H1 (cell line): Measurements from ENCODE around the gene SLC25A20. TPM values are rescaled to one million over a fixed set of nuclear protein-coding genes. Genes with fewer than 3 reads are reported as not detected.

ENCODE experiments used
- CTCF ChIA-PET: fragments of 300-600 bp; sonication (Branson Sonifier 250); formaldehyde crosslinking; loops from one replicate; lab custom pipeline; 2021; ENCODE audit not compliant: partially characterized antibody; lab: Charles Lee
- POLR2A ChIA-PET: fragments of 300-600 bp; sonication (Branson Sonifier 250); formaldehyde crosslinking; loops from one replicate; lab custom pipeline; 2021; ENCODE audit warnings: inconsistent platforms; ENCODE audit not compliant: partially characterized antibody; lab: Charles Lee
- DNase-seq, 2 experiments: peaks; one replicate each; pipeline versions ENCODE4 v3.0.0 to v3.0.0-alpha.2; 2010 to 2022; ENCODE audit warnings: low spot score in 2 of 2, low read depth in 1 of 2, mixed read lengths in 1 of 2
- FAIRE-seq: peaks from 2 replicates; lab custom pipeline; 2011; peaks lifted over from hg19 to GRCh38; lab: Jason Lieb, UNC
- H2AFZ ChIP-seq: 2 replicates; pipeline ENCODE4 v1.8.1; 2012; ENCODE audit warnings: low read length, inconsistent platforms
- H2AK5ac ChIP-seq: 2 replicates; pipeline ENCODE4 v1.6.1; 2013; ENCODE audit warnings: low read depth, low read length
- H2BK120ac ChIP-seq: replicated peaks from 2 replicates; pipeline ENCODE3; 2013; ENCODE audit warnings: low read depth, low read length, inconsistent platforms
- H2BK12ac ChIP-seq: 2 replicates; pipeline ENCODE4 v1.6.1; 2013; ENCODE audit warnings: low read depth, low read length
- H2BK15ac ChIP-seq: 2 replicates; pipeline ENCODE4 v1.6.1; 2013; ENCODE audit warnings: low read length
- H2BK20ac ChIP-seq: 2 replicates; pipeline ENCODE4 v1.6.1; 2013; ENCODE audit warnings: low read length
- H2BK5ac ChIP-seq: 2 replicates; pipeline ENCODE4 v1.6.1; 2013; ENCODE audit warnings: low read depth, low read length
- H3K14ac ChIP-seq: 2 replicates; pipeline ENCODE4 v1.6.1; 2013; ENCODE audit warnings: inconsistent platforms; ENCODE audit not compliant: insufficient read length
- H3K18ac ChIP-seq: 2 replicates; pipeline ENCODE4 v1.6.1; 2013; ENCODE audit warnings: low read length; ENCODE audit errors: extremely low read depth
- H3K23ac ChIP-seq: 2 replicates; pipeline ENCODE4 v1.6.1; 2013; ENCODE audit warnings: inconsistent platforms; ENCODE audit not compliant: insufficient read length
- H3K23me2 ChIP-seq: 2 replicates; pipeline ENCODE4 v1.6.1; 2013; ENCODE audit warnings: low read depth, low read length
- H3K27ac ChIP-seq: 2 replicates; pipeline ENCODE4 v1.6.1; 2011; ENCODE audit warnings: low read depth, low read length, inconsistent platforms
- H3K27me3 ChIP-seq, 4 experiments: replicated peaks in 1 of 4; 1 replicate in 1 of 4; 2 replicates in 3 of 4; pipeline versions ENCODE4 v1.6.1 to v1.8.1; 2011 to 2013; ENCODE audit warnings: low read length in 3 of 4, mild to moderate bottlenecking in 3 of 4, inconsistent platforms in 2 of 4, mixed read lengths in 2 of 4, moderate library complexity in 1 of 4; ENCODE audit not compliant: control insufficient read depth in 3 of 4, insufficient read depth in 3 of 4; ENCODE audit errors: extremely low read depth in 1 of 4
- H3K36me3 ChIP-seq, 4 experiments: 2 replicates each; pipeline versions ENCODE4 v1.6.1 to v1.8.1; 2011 to 2013; ENCODE audit warnings: mild to moderate bottlenecking in 4 of 4, low read length in 3 of 4, moderate library complexity in 2 of 4, control low read depth in 1 of 4, inconsistent platforms in 1 of 4; ENCODE audit not compliant: insufficient read depth in 4 of 4, control insufficient read depth in 2 of 4
- H3K4ac ChIP-seq: replicated peaks from 2 replicates; pipeline ENCODE3; 2013; ENCODE audit warnings: low read length, low read depth, mixed read lengths, inconsistent platforms; ENCODE audit not compliant: insufficient read length
- H3K4me1 ChIP-seq, 4 experiments: replicated peaks in 1 of 4; 1 replicate in 1 of 4; 2 replicates in 3 of 4; pipeline versions ENCODE4 v1.6.1 to v1.8.1; 2011 to 2013; ENCODE audit warnings: low read length in 3 of 4, inconsistent platforms in 2 of 4, mixed read lengths in 1 of 4; ENCODE audit not compliant: insufficient read depth in 4 of 4, control insufficient read depth in 3 of 4
- H3K4me2 ChIP-seq, 2 experiments: 2 replicates each; pipeline versions ENCODE4 v1.6.1 to v1.8.1; 2011 to 2013; ENCODE audit warnings: low read depth in 2 of 2, low read length in 2 of 2, control low read depth in 1 of 2, inconsistent platforms in 1 of 2, mild to moderate bottlenecking in 1 of 2; ENCODE audit not compliant: insufficient read depth in 1 of 2
- H3K4me3 ChIP-seq, 4 experiments: fragments of 200-600, 300-600 bp in 1 of 4; sonication (generic), shearing (Covaris generic), sonication (Bioruptor Twin) in 1 of 4; 2 replicates each; pipeline versions ENCODE4 v1.5.1 to v1.8.1; 2011 to 2016; ENCODE audit warnings: low read length in 4 of 4, low read depth in 3 of 4, control low read depth in 2 of 4, inconsistent platforms in 2 of 4, mild to moderate bottlenecking in 2 of 4, mixed read lengths in 1 of 4, moderate library complexity in 1 of 4; ENCODE audit not compliant: insufficient read depth in 2 of 4; ENCODE audit errors: extremely low read depth in 1 of 4
- H3K56ac ChIP-seq: replicated peaks from 2 replicates; pipeline ENCODE3; 2013; ENCODE audit warnings: low read depth, mild to moderate bottlenecking, mixed read lengths, low read length, inconsistent platforms; ENCODE audit not compliant: insufficient read length
- H3K79me1 ChIP-seq: 2 replicates; pipeline ENCODE4 v1.6.1; 2013; ENCODE audit warnings: low read depth, low read length, control low read depth
- H3K79me2 ChIP-seq, 2 experiments: 2 replicates each; pipeline versions ENCODE4 v1.6.1 to v1.8.1; 2012 to 2013; ENCODE audit warnings: low read length in 2 of 2, mild to moderate bottlenecking in 2 of 2, inconsistent platforms in 1 of 2; ENCODE audit not compliant: insufficient read depth in 2 of 2, control insufficient read depth in 1 of 2
- H3K9ac ChIP-seq, 4 experiments: replicated peaks in 1 of 4; 1 replicate in 1 of 4; 2 replicates in 3 of 4; pipeline versions ENCODE4 v1.6.1 to v1.8.1; 2011 to 2013; ENCODE audit warnings: low read depth in 3 of 4, low read length in 3 of 4, control low read depth in 2 of 4, mild to moderate bottlenecking in 2 of 4, moderate library complexity in 2 of 4, inconsistent platforms in 1 of 4; ENCODE audit errors: extremely low read depth in 1 of 4
- H3K9me3 ChIP-seq, 2 experiments: 2 replicates each; pipeline versions ENCODE4 v1.6.1 to v1.8.1; 2012 to 2013; ENCODE audit warnings: mild to moderate bottlenecking in 2 of 2, moderate library complexity in 2 of 2, control low read depth in 1 of 2, inconsistent platforms in 1 of 2, low read depth in 1 of 2, low read length in 1 of 2, mixed read lengths in 1 of 2; ENCODE audit not compliant: insufficient read depth in 2 of 2
- H4K20me1 ChIP-seq, 2 experiments: replicated peaks in 1 of 2; 2 replicates each; pipeline versions ENCODE3 to v1.8.1; 2011 to 2013; ENCODE audit warnings: inconsistent platforms in 2 of 2, low read length in 2 of 2, mild to moderate bottlenecking in 1 of 2; ENCODE audit not compliant: insufficient read depth in 2 of 2, control insufficient read depth in 1 of 2
- H4K5ac ChIP-seq: 2 replicates; pipeline ENCODE4 v1.6.1; 2013; ENCODE audit warnings: low read length, low read depth, mixed read lengths, inconsistent platforms; ENCODE audit not compliant: insufficient read length
- H4K8ac ChIP-seq: 2 replicates; pipeline ENCODE4 v1.8.0; 2013; ENCODE audit warnings: mild to moderate bottlenecking, moderate library complexity, low read length, inconsistent platforms; ENCODE audit not compliant: insufficient read depth; ENCODE audit errors: extremely low read depth
- H4K91ac ChIP-seq: replicated peaks from 2 replicates; pipeline ENCODE3; 2013; ENCODE audit warnings: low read length, mixed read lengths, inconsistent platforms; ENCODE audit not compliant: insufficient read length
- BCL11A ChIP-seq, 2 experiments: IDR thresholded peaks; one replicate each; pipeline ENCODE4 v1.6.1; 2011; ENCODE audit warnings: low read depth in 2 of 2, low read length in 2 of 2, mild to moderate bottlenecking in 2 of 2
- E2F6 ChIP-seq: IDR thresholded peaks from 2 replicates; pipeline ENCODE4 v1.6.1; 2012; ENCODE audit warnings: inconsistent platforms
- EGR1 ChIP-seq: IDR thresholded peaks from 2 replicates; pipeline ENCODE4 v1.6.1; 2011; ENCODE audit warnings: low read depth, low read length, borderline replicate concordance
- KDM5A ChIP-seq: fragments of 200-600 bp; IDR thresholded peaks from 2 replicates; pipeline ENCODE4 v1.7.1; 2012; ENCODE audit warnings: mild to moderate bottlenecking, low read length, inconsistent platforms, mixed read lengths
- NRF1 ChIP-seq: IDR thresholded peaks from 2 replicates; pipeline ENCODE4 v1.6.1; 2011; ENCODE audit warnings: mild to moderate bottlenecking, low read depth, low read length, improper control_type of control experiment
- RBBP5 ChIP-seq: IDR thresholded peaks from 2 replicates; pipeline ENCODE4 v1.7.1; 2012; ENCODE audit warnings: low read depth, mild to moderate bottlenecking, inconsistent platforms, low read length, moderate library complexity, borderline replicate concordance
- WGBS, 2 experiments: shearing (Covaris generic) in 1 of 2; methylation state at CpG; one replicate each; pipeline versions ENCODE4 v1.1.6 to v1.1.7; 2013 to 2015; ENCODE audit warnings: low lambda C conversion rate in 2 of 2, mixed read lengths in 2 of 2, inconsistent platforms in 1 of 2, low coverage in 1 of 2, missing lambda C conversion rate in 1 of 2; ENCODE audit not compliant: insufficient replicate concordance in 2 of 2, insufficient coverage in 1 of 2, insufficient read length in 1 of 2; ENCODE audit errors: extremely low coverage in 1 of 2, missing lambda C conversion rate in 1 of 2; 5-methylcytosine and 5-hydroxymethylcytosine counted together
- polyA plus RNA-seq, 7 experiments: library from polyadenylated mRNA; depleted of rRNA in 3 of 7; stranded (reverse) in 5 of 7; unstranded in 2 of 7; fragments of >200 nt in 5 of 7; fragments of 200-250 nt in 2 of 7; gene quantifications; 1 replicate in 5 of 7; 2 replicates in 1 of 7; 4 replicates in 1 of 7; pipeline versions ENCODE4 v1.2.1 to v1.2.3, GENCODE V29; 2011 to 2013; ENCODE audit warnings: missing spikeins in 2 of 7, mixed read lengths in 2 of 7
- total RNA-seq: library from RNA; stranded (reverse); fragmentation: NEBNext Ultra II Directional; extraction: Animal tissue kit (Norgen Biotek cat#: 25700); gene quantifications from 2 replicates; pipeline ENCODE4 v1.2.1, GENCODE V29; 2021

The SLC25A20 gene
- total and polyA plus RNA-seq, 2 of the 8 experiments (the other 6 are each of a cell fraction or from before 2014, with no cell fraction given), result 3.8 to 4.0 TPM

GRCh38 chr3:48859206-48859605, 39.5 kb downstream of the SLC25A20 start:
- H3K4me2 ChIP-seq, result no peak overlapping the region
- no peak overlapping the region for H3K4ac ChIP-seq
- ChIA-PET CTCF (interaction anchor here (0.8 to 2.4 kb wide), 6 partner anchors 11 to 155 kb away, joined by 3 to 6 read pairs (median 3); partner anchors contain the start of genes ARIH2 and SLC25A20), POLR2A (interaction anchor here (0.5 kb wide), 1 partner anchor 542 kb away, joined by 3 read pairs; no protein-coding TSS in a partner anchor)
- H2BK5ac ChIP-seq, result no peak overlapping the region
- WGBS, 2 experiments, result 88% methylated on average over 2 of the region's 2 CpGs; no CpG with 5 or more reads in 1 of the 2 experiments
- H3K14ac ChIP-seq, result no peak overlapping the region
- no peak overlapping the region for H2BK12ac ChIP-seq
- no peak overlapping the region for H3K27ac ChIP-seq
- H3K79me1 ChIP-seq, result no peaks in the 10 kb centered on the region
- H2AK5ac ChIP-seq, result no peak overlapping the region
- H3K18ac ChIP-seq, result no peak overlapping the region
- H3K23ac ChIP-seq, result no peak overlapping the region
- DNase-seq (no peak), FAIRE-seq (no peak)
- no peaks in the 10 kb centered on the region for H3K4me1 ChIP-seq
- H4K91ac ChIP-seq, result no peak overlapping the region
- no peaks in the 10 kb centered on the region for H3K79me2 ChIP-seq
- no peak overlapping the region for H2AFZ ChIP-seq
- H3K4me3 ChIP-seq, result no peak overlapping the region
- H3K9ac ChIP-seq, result no peak overlapping the region
- no peak overlapping the region for H2BK20ac ChIP-seq
- H4K5ac ChIP-seq, result no peak overlapping the region
- H4K20me1 ChIP-seq, result no peaks in the 10 kb centered on the region
- no peak overlapping the region for H4K8ac ChIP-seq
- no peak overlapping the region for H2BK120ac ChIP-seq
- H2BK15ac ChIP-seq, result no peak overlapping the region
- no peaks in the 10 kb centered on the region for H3K36me3 ChIP-seq
- H3K9me3 ChIP-seq, result no peaks in the 10 kb centered on the region
- no peak overlapping the region for H3K56ac ChIP-seq
- H3K23me2 ChIP-seq, result no peaks in the 10 kb centered on the region
- H3K27me3 ChIP-seq, result no peaks in the 10 kb centered on the region
- TF ChIP-seq E2F6, result no peak
- no peak for TF ChIP-seq EGR1
- TF ChIP-seq NRF1, result no peak
- no peak for TF ChIP-seq KDM5A
- TF ChIP-seq BCL11A (IDR thresholded peaks at IDR 0.05; ENCODE audit: low read depth in 2 of 2, low read length in 2 of 2), result no peak
- no peak for TF ChIP-seq RBBP5
